Left ventricle myocardium inferior (tissue), 1 donor: ENCODE measurements around the gene ZNF438. TPM values are rescaled to one million over a fixed set of nuclear protein-coding genes. Genes with fewer than 3 reads are reported as not detected.

Experiments used
- DNase-seq: peaks from one replicate; pipeline ENCODE4 v3.0.0-alpha.2; 2020
- H3K27ac ChIP-seq: fragments of 200-600 bp; replicated peaks from 2 replicates; pipeline ENCODE4 v1.8.0; 2021
- H3K27me3 ChIP-seq: fragments of 200-600 bp; 2 replicates; pipeline ENCODE4 v1.8.0; 2021; ENCODE audit warnings: low read depth
- H3K36me3 ChIP-seq: fragments of 200-600 bp; 2 replicates; pipeline ENCODE4 v1.8.0; 2021
- H3K4me1 ChIP-seq: fragments of 200-600 bp; 2 replicates; pipeline ENCODE4 v1.8.0; 2021
- H3K4me3 ChIP-seq: fragments of 200-600 bp; 2 replicates; pipeline ENCODE4 v1.8.0; 2021; ENCODE audit warnings: mild to moderate bottlenecking, moderate library complexity
- H3K9me3 ChIP-seq: fragments of 200-600 bp; replicated peaks from 2 replicates; pipeline ENCODE4 v1.8.0; 2021
- CTCF ChIP-seq: fragments of 200-600 bp; IDR thresholded peaks from 2 replicates; pipeline ENCODE4 v1.8.0; 2021; ENCODE audit warnings: antibody characterized with exemption, mild to moderate bottlenecking, borderline replicate concordance
- intact Hi-C: fragments of 100-400 bp; cut with micrococcal nuclease; formaldehyde crosslinking; loops from one replicate; pipeline ENCODE4 v1.11.0; 2022
- total RNA-seq: library from RNA; stranded (reverse); fragmentation: NEBNext Ultra II Directional; extraction: Animal tissue kit (Norgen Biotek cat#: 25700); gene quantifications from one replicate; pipeline ENCODE4 v1.2.1, GENCODE V29; 2021
- donor health status: DM: no; HTN: yes; CAD: no; lungs with severe emphysema.

Gene ZNF438
- total RNA-seq, 1 donor from 2014 or later = 13.2 TPM

GRCh38 chr10:31025142-31025541 lies 6.5 kb downstream of the ZNF438 start:
- no peaks in the 10 kb centered on the region for H3K36me3 ChIP-seq
- TF ChIP-seq CTCF = no peak
- H3K4me1 ChIP-seq = peaks cover 44% of the 10 kb centered on the region
- no peaks in the 10 kb centered on the region for H3K27me3 ChIP-seq
- H3K9me3 ChIP-seq = no peaks in the 10 kb centered on the region
- intact Hi-C loops = no loop called here
- no peak overlapping the region for H3K4me3 ChIP-seq
- H3K27ac ChIP-seq = peak overlapping the region; percentile 49
- DNase-seq = no peak

GRCh38 chr10:31023558-31023957 lies 8.1 kb downstream of the ZNF438 start:
- no peaks in the 10 kb centered on the region for H3K36me3 ChIP-seq
- no peaks in the 10 kb centered on the region for H3K27me3 ChIP-seq
- H3K27ac ChIP-seq = no peak overlapping the region
- TF ChIP-seq CTCF = no peak
- DNase-seq = no peak
- intact Hi-C loops = no loop called here
- no peaks in the 10 kb centered on the region for H3K9me3 ChIP-seq
- H3K4me1 ChIP-seq = peaks cover 45% of the 10 kb centered on the region
- no peak overlapping the region for H3K4me3 ChIP-seq

GRCh38 chr10:31020209-31020608 lies 11.5 kb downstream of the ZNF438 start:
- H3K27ac ChIP-seq = peak overlapping the region; percentile 68
- H3K4me1 ChIP-seq = peaks cover 53% of the 10 kb centered on the region
- no peaks in the 10 kb centered on the region for H3K9me3 ChIP-seq
- no peaks in the 10 kb centered on the region for H3K27me3 ChIP-seq
- DNase-seq = no peak
- no peaks in the 10 kb centered on the region for H3K36me3 ChIP-seq
- intact Hi-C loops = no loop called here
- no peak overlapping the region for H3K4me3 ChIP-seq
- TF ChIP-seq CTCF = no peak

- peak overlapping the region; percentile 68 for H3K27ac ChIP-seq
- peaks cover 52% of the 10 kb centered on the region for H3K4me1 ChIP-seq
- no peak overlapping the region for H3K4me3 ChIP-seq
- H3K27me3 ChIP-seq = no peaks in the 10 kb centered on the region
- H3K36me3 ChIP-seq = no peaks in the 10 kb centered on the region
- intact Hi-C loops = no loop called here
- TF ChIP-seq CTCF = no peak
- H3K9me3 ChIP-seq = no peaks in the 10 kb centered on the region
- DNase-seq = no peak
These were observed 12.7 kb downstream of the ZNF438 start for GRCh38 chr10:31018962-31019361.

GRCh38 chr10:31018356-31018750 lies 13.3 kb downstream of the ZNF438 start:
- H3K4me1 ChIP-seq = peaks cover 56% of the 10 kb centered on the region
- no peak for TF ChIP-seq CTCF

More at GRCh38 chr10:31018356-31018750, 13.3 kb downstream of the ZNF438 start:
- no peaks in the 10 kb centered on the region for H3K9me3 ChIP-seq
- H3K27ac ChIP-seq = peak overlapping the region; percentile 68
- no peak overlapping the region for H3K4me3 ChIP-seq
- intact Hi-C loops = no loop called here
- no peak for DNase-seq
- H3K27me3 ChIP-seq = no peaks in the 10 kb centered on the region
- no peaks in the 10 kb centered on the region for H3K36me3 ChIP-seq
